GM21528 (cell line): ENCODE results near the gene TXLNG.

Experiments
- ATAC-seq: cut with Tn5 transposase; IDR thresholded peaks from one replicate; pipeline ENCODE4 v1.9.1; 2021; ENCODE audit warnings: mild to moderate bottlenecking, moderate library complexity; ENCODE audit not compliant: unreplicated experiment, low FRiP score

The TXLNG gene

DNA sequence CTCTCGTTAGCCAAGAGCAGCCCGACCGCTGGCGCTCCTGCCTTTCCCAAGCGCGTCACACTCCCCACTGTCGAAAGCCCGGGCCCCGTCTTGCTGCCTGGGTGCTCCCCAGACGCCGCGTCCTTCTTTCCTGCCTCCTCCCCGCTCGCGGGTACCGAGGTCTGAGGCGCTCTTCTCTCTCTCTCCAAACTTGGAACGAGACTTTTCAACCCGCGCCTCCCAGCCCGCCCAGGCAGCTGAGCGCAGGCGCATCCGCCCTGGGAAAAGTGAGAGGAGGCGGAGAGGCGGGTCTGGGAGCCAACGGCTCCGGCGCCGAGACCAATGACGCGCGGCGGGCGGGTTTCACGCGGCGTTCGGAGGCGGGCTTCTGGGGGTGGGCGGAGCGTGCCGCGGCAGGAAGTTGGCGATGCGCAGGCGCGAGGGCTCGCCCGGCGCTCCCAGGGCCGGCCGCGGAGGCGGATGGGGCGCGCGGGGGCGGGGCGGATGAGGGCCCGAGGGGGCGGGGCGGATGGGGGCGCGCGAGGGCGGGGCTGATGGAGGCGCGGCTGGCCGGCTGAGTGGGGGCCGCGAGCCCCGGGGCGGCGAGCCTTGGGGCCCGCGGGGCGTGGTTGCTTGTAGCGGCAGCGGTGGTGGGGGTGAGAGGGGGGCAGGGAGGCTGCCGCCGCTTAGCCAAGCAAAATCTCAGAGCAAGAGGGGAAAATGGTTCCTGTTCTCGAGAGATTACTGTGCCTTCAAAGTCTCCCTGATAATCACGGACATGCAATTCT lies 84.0 kb downstream of the TXLNG start, which contains the start of gene RBBP7:
Gene RBBP7, minus strand, starts transcription at position 268 of the 767 bp plus-strand sequence. CDS start 309 bp downstream, outside the sequence.
- peak; percentile 85 for ATAC-seq

DNA sequence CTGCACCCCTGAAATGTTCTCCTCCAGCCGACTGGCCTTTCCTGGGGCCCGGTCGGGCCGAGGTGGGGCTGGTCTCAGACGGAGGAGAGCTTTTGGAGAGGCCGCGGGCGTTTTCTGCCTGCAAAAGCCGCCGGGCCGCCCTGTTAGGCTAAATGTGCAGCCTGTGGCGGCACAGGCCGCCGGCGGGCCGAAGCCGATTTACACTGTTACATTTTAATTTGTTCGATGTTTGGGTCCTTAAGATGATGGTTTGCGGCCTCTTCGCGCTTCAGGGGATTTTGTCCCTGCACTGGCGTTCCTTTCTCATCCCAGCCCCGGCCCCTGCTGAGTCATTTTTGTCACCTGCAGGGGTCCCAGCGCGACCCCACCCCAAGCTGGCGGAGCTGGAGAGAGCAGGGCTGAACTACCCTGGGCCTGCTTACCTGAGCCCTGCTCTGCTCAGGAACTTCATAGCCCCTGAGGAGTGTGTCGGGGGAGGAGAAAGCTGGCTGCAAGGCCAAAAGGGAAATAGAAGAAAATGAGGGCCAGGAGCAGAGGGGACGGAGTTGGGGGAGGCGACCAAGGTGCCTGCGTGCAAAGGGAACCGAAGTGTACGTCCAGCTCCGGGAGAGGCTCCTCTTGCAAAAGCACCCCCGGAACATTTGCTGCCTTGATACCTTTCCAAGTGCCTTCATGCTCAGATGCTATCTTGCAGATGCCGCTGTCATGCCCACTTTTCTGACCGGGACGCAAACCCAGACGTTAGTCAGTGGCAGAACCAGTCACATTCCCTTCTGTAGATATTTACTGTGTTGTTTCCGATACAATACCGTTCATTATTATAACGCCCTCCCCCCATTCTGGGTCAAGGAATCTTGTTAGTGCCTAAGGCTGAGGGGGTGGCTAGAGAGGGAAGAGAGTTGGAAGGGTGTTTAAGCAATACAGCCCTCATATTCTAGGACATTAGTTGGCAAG lies 84.9 kb downstream of the TXLNG start:
- peak; percentile 22 for ATAC-seq

DNA sequence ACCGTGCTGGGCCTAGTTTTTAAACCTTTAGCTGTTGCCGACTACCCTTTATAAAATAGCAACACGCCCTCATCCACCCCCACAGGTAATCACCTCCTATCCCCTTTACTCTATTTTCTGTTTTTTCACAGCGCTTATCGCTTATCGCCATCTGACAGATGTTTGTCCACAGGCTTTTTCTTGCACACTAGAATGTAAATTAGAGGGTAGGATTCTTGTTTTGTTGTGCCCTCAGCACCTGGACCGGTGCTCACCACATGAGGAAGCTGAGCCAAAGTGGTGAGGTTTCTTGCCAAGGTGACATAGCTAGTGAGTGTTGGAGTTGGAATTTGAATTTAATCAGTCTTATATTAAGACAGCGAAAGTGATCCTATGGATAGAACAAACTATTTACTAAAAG lies 86.8 kb downstream of the TXLNG start:
- ATAC-seq: no peak

DNA sequence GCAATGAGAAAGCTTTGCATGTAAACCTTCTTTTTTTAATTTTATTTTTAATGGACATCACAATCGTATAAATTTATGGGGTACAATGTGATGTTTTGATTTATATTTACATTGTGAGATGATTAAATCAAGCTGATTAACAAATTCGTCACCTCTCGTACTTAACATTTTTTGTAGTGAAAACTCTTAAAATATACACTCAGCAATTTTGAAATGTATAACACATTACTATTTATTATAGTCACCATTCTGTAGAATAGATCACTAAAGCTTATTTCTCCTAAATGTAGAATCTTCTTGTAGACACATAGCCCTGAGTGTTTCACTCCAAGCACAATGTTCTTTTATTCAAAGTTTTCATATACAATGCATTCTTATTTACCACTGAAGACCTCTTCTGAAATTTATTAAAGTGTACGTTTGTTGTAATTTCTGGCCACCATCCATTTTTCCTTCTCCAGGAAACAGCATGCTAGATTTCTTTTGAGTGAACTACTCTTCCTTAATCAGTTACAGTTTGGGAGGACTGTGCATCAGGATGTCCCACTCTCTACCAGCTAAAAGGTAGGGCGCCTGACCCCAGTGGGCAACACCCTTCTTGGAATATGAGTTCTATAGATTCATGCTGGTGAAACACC lies 88.3 kb downstream of the TXLNG start:
- ATAC-seq: no peak

DNA sequence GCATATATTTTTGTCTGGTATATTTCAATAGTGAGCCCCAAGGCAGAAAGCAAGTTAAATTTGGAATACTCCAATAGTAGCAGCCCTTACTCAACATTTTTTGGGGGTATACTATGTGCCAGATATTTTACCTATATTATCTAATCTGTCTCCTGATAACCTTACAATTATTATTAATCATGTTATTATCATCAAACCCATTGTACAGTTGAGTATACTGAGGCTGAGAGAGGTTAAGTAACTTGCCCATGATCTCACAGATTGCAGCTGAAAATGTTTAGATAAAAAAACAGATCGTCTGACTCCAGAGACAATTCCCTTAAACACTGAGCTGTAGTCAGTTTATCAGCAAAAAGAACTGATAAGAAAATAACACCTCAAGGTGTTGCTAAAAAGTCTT lies 90.4 kb downstream of the TXLNG start:
- ATAC-seq: no peak

DNA sequence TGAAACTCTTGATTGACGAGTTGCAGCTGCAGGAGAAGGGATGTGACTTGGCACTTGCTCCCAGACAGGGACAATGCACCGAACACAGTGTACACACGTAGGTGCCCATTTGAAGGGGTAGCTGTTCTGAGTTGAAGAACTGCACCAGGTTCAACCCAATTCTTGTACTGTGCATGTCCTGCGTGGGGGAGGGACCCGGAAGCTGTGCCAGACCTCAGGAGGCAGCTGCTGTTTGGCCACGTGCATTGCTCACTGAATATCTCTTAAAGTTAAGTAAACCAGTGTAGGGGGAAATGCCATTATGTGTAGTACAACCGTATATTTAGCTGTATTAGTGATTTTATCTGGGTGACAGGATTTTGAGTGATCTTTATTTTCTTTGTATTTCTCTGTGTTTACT lies 95.9 kb downstream of the TXLNG start:
- ATAC-seq: no peak

DNA sequence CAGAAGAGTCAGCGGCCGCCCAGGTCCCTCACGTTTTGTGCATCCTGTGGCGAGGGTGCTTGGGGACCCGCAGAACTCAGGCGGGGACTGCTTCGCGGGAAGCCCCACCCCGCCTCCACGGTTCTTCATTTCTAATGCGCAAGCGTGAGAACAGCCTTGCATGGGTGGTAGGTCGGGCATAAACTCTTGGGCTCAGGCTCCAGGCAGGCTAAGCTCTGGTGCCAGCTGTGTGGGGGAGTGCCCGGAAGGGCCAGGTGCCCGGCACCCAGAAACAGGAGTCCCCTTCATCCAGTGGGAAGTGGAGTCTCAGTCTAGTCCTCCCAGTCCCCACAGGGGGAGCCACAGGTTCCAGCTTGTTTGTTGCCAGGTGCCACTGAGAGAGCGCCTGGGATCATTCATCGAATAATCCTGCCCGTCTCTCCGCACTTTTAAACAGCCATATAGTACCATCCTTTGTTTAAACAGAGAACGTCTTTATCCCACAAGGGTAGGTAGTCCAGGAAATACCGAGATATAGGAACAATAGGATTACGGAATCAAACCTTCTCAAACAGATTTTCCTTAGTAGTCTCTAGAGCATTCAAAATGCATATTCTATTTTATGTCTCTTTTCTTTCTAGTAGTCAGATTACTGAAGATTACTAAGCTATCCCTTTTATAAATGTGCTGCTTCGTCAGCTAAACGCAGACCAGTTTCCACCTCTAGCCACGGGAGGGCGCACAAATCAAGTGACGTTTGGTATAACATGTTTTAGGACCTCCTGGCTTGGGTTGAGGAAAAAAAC lies 96.6 kb downstream of the TXLNG start:
- peak; percentile 67 for ATAC-seq

DNA sequence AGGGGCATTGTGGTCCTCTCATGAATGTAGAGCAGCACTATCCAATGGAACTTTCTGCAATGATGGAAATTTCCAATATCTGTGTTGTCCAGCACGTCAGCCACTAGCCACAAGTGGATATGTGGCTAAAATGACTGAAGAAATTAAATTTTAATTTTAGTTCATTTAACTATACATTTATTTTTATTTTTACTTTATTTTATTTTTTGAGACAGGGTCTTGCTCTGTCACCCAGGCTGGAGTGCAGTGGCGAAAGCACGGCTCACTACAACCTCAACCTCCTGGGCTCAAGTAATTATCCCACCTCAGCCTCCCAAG lies 97.2 kb downstream of the TXLNG start:
- ATAC-seq: no peak

DNA sequence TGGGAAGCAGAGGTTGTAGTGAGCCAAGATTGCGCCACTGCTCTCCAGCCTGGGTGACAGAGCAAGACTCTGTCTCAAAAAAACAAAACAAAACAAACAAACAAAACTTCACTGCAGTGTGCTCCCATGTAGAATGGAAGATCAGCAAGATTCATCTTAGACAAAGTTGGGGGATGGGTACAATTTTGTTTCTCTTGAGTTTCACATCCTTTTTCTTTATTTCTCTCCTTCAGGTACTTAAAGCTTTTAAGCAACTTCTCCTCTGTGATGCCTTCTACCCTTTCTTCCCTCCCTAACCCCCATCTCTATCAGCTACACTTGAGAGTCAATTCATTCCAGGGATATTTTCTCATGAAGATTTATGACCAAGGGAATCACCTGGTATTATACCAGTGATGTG lies 99.4 kb downstream of the TXLNG start:
- ATAC-seq: no peak

DNA sequence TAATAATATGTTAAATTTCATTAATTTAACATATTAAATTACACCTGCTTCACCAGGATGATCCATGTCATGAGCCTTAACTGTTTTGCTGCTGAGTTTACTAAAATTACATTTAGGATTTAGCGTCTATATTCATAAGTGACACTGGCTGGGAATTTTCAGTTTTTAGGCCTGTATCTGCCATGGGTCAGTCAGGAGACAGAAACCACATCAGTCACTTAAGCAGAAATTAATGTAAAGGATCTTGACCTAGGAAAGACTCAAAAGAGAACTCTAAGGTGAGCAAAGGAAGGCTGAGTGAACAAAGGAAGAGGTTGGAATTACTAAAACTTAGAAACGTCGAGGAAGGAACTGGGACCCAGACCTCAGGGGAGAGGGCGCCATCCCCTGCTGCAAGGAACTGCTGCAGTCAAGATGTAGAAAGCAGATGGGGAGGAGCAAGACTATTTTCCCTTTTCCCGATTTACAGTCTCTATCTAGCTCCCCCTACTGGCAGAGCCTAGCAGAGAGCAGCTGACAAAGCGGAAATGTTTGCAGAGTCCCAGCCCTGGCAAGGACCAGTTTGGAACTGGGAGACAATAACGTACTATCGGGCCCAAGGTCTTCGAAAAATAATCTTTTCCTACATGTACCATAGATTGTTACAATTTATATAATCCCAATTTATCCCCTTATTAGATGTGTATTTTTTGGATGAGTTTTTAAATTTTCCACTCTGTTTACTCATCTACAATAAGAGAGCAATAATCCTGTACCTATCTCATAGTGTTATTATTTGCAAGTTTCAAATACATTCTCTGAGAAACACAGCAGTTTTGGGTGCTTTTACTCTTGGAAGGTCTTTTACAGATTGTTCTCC lies 106.5 kb downstream of the TXLNG start:
- no peak for ATAC-seq
